ENCODE measurements around the gene CPA5. TPM values are rescaled to one million over a fixed set of nuclear protein-coding genes. Genes with fewer than 3 reads are reported as not detected.

CPA5 gene
- total RNA-seq, 1 donor from 2014 or later: not detected

GRCh38 chr7:130393101-130393561 is 48.5 kb downstream of the CPA5 start:
- FAIRE-seq (peak; percentile 18), DNase-seq (ENCODE audit: low read depth) (peak; percentile 10)
- no peak for TF ChIP-seq CTCF (IDR thresholded peaks at IDR 0.05; ENCODE audit: insufficient read depth, low read length, severe bottlenecking)
- H3K27me3 ChIP-seq (ENCODE audit: control insufficient read depth, insufficient read depth, low read length): no peaks in the 10 kb centered on the region
- no peak overlapping the region for H3K4me3 ChIP-seq (ENCODE audit: low read depth, low read length)
- H3K36me3 ChIP-seq (ENCODE audit: control insufficient read depth, insufficient read depth, low read length): no peaks in the 10 kb centered on the region

- H3K36me3 ChIP-seq (ENCODE audit: control insufficient read depth, insufficient read depth, low read length): no peaks in the 10 kb centered on the region
- no peak overlapping the region for H3K4me3 ChIP-seq (ENCODE audit: low read depth, low read length)
- DNase-seq (ENCODE audit: low read depth): no peak
- no peak for TF ChIP-seq CTCF (IDR thresholded peaks at IDR 0.05; ENCODE audit: insufficient read depth, low read length, severe bottlenecking)
- FAIRE-seq: no peak
- H3K27me3 ChIP-seq (ENCODE audit: control insufficient read depth, insufficient read depth, low read length): no peaks in the 10 kb centered on the region
Observed at GRCh38 chr7:130393841-130394411, 49.3 kb downstream of the CPA5 start.

GRCh38 chr7:130394421-130395195 is 50.0 kb downstream of the CPA5 start:
- Histone ChIP-seq H3K36me3 (ENCODE audit: control insufficient read depth, insufficient read depth, low read length) (no peaks in the 10 kb centered on the region), H3K27me3 (ENCODE audit: control insufficient read depth, insufficient read depth, low read length) (no peaks in the 10 kb centered on the region), H3K4me3 (ENCODE audit: low read depth, low read length) (no peak overlapping the region)
- no peak for DNase-seq (ENCODE audit: low read depth)
- no peak for TF ChIP-seq CTCF (IDR thresholded peaks at IDR 0.05; ENCODE audit: insufficient read depth, low read length, severe bottlenecking)
- no peak for FAIRE-seq

GRCh38 chr7:130395421-130395820 is 50.8 kb downstream of the CPA5 start:
- H3K27me3 ChIP-seq (ENCODE audit: control insufficient read depth, insufficient read depth, low read length): no peaks in the 10 kb centered on the region
- TF ChIP-seq CTCF (IDR thresholded peaks at IDR 0.05; ENCODE audit: insufficient read depth, low read length, severe bottlenecking): no peak
- DNase-seq (ENCODE audit: low read depth): no peak
- H3K4me3 ChIP-seq (ENCODE audit: low read depth, low read length): no peak overlapping the region
- H3K36me3 ChIP-seq (ENCODE audit: control insufficient read depth, insufficient read depth, low read length): no peaks in the 10 kb centered on the region
- FAIRE-seq: no peak

GRCh38 chr7:130396109-130396508 is 51.5 kb downstream of the CPA5 start:
- DNase-seq (ENCODE audit: low read depth) (no peak), FAIRE-seq (no peak)
- no peak for TF ChIP-seq CTCF (IDR thresholded peaks at IDR 0.05; ENCODE audit: insufficient read depth, low read length, severe bottlenecking)
- no peaks in the 10 kb centered on the region for H3K36me3 ChIP-seq (ENCODE audit: control insufficient read depth, insufficient read depth, low read length)
- H3K27me3 ChIP-seq (ENCODE audit: control insufficient read depth, insufficient read depth, low read length): no peaks in the 10 kb centered on the region
- no peak overlapping the region for H3K4me3 ChIP-seq (ENCODE audit: low read depth, low read length)

Data from bronchial epithelial cell (primary cell).